ENCODE measurements around the gene PAMR1.

- TF ChIP-seq, protein P1, sequence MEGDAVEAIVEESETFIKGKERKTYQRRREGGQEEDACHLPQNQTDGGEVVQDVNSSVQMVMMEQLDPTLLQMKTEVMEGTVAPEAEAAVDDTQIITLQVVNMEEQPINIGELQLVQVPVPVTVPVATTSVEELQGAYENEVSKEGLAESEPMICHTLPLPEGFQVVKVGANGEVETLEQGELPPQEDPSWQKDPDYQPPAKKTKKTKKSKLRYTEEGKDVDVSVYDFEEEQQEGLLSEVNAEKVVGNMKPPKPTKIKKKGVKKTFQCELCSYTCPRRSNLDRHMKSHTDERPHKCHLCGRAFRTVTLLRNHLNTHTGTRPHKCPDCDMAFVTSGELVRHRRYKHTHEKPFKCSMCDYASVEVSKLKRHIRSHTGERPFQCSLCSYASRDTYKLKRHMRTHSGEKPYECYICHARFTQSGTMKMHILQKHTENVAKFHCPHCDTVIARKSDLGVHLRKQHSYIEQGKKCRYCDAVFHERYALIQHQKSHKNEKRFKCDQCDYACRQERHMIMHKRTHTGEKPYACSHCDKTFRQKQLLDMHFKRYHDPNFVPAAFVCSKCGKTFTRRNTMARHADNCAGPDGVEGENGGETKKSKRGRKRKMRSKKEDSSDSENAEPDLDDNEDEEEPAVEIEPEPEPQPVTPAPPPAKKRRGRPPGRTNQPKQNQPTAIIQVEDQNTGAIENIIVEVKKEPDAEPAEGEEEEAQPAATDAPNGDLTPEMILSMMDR (IDR thresholded peaks at IDR 0.05), result no peak
- TF ChIP-seq POLR2A (IDR thresholded peaks at IDR 0.05), result no peak
These were observed 106.9 kb downstream of the PAMR1 start for GRCh38 chr11:35418282-35419183.
